ENCODE data around the gene LLGL2.
"Not testable (repeated sequence)": the region's sequence is repeated elsewhere in the genome, so short reads cannot be mapped to it uniquely, and the experiment has no call there.

The LLGL2 gene

GRCh38 chr17:75592348-75593020, 67.0 kb downstream of the LLGL2 start:
- DNase-seq, result no peak

- DNase-seq, result not testable (repeated sequence)
These were observed 67.9 kb downstream of the LLGL2 start for GRCh38 chr17:75593430-75593829.

- no peak for DNase-seq
These were observed 69.2 kb downstream of the LLGL2 start for GRCh38 chr17:75594499-75595283.

GRCh38 chr17:75595284-75595919, 69.9 kb downstream of the LLGL2 start:
- no peak for DNase-seq

- DNase-seq, result no peak
These were observed 70.4 kb downstream of the LLGL2 start for GRCh38 chr17:75595920-75596313.

- DNase-seq, result no peak
These were observed 71.0 kb downstream of the LLGL2 start for GRCh38 chr17:75596320-75597087.

- peak; percentile 56 to 59 for DNase-seq
These were observed 75.8 kb downstream of the LLGL2 start for GRCh38 chr17:75601057-75601987.

- no peak for DNase-seq
These were observed 77.1 kb downstream of the LLGL2 start for GRCh38 chr17:75602644-75603043.

GRCh38 chr17:75603123-75603522, 77.6 kb downstream of the LLGL2 start:
- no peak for DNase-seq

GRCh38 chr17:75604034-75604695, 78.7 kb downstream of the LLGL2 start:
- no peak for DNase-seq

GRCh38 chr17:75605790-75606189, 80.3 kb downstream of the LLGL2 start:
- DNase-seq, result no peak

- DNase-seq, result no peak
These were observed 81.6 kb downstream of the LLGL2 start for GRCh38 chr17:75607086-75607485.

- DNase-seq, result no peak
These were observed 84.8 kb downstream of the LLGL2 start for GRCh38 chr17:75610103-75610984.

- no peak for DNase-seq
These were observed 86.4 kb downstream of the LLGL2 start for GRCh38 chr17:75611851-75612429.

GRCh38 chr17:75612906-75613626, 87.6 kb downstream of the LLGL2 start:
- DNase-seq, result no peak

- no peak for DNase-seq
These were observed 88.5 kb downstream of the LLGL2 start for GRCh38 chr17:75614006-75614405.

- DNase-seq, result no peak
These were observed 89.2 kb downstream of the LLGL2 start for GRCh38 chr17:75614556-75615270.

- no peak for DNase-seq
These were observed 89.8 kb downstream of the LLGL2 start for GRCh38 chr17:75615301-75615700.
